HG02943 (cell line): ENCODE data around the gene OR10A5.
"Not testable (repeated sequence)": the region's sequence is repeated elsewhere in the genome, so short reads cannot be mapped to it uniquely, and the experiment has no call there.

ENCODE experiments used
- ATAC-seq: cut with Tn5 transposase; IDR thresholded peaks from one replicate; pipeline ENCODE4 v1.9.1; 2021; ENCODE audit warnings: mild to moderate bottlenecking, low read depth, moderate library complexity; ENCODE audit not compliant: unreplicated experiment

Gene OR10A5, protein sequence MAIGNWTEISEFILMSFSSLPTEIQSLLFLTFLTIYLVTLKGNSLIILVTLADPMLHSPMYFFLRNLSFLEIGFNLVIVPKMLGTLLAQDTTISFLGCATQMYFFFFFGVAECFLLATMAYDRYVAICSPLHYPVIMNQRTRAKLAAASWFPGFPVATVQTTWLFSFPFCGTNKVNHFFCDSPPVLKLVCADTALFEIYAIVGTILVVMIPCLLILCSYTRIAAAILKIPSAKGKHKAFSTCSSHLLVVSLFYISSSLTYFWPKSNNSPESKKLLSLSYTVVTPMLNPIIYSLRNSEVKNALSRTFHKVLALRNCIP

DNA sequence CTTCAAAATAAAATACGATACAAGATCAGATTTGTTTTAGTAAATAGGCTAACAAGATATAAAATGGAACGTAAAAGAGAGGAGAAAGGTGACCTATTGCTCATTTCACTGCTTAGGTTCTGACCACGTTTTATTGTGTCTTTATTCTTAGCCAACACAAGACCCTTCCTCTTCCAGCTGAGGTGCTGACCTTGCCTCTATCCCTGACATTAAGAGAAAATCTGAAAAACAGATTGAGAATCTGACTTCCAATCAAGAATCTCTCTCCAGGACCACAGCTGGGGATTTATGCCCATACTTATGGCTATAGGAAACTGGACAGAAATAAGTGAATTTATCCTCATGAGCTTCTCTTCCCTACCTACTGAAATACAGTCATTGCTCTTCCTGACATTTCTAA is at the start of gene OR10A5:
OR10A5 (plus strand) TSS at position 301 of the 400 bp plus-strand sequence; CDS start at position 301, 0 bp downstream.
- no peak for ATAC-seq

DNA sequence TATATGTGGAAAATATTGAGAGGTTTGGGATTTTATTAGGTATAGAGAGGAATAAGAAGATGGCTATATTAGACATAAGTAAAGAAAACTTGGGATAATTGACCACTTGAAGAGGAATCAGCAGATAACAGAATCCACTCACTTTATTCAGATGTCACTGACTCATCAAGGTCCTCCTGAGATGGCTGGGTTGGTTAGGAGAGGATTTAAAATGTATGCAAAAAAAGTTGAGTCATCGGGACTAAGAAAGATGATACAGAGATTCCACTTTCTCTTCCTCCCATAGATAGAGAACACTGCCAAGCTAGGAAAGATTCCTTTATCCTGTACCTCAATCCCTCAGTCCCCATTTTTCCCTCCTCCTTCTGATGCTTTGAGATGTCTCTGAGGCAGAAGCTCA is 46.1 kb upstream of the OR10A5 start, which contains the start of gene OR6A2:
OR6A2 (minus strand) TSS at position 288 of the 400 bp plus-strand sequence. CDS start 3,981 bp downstream, outside the sequence.
- no peak for ATAC-seq

DNA sequence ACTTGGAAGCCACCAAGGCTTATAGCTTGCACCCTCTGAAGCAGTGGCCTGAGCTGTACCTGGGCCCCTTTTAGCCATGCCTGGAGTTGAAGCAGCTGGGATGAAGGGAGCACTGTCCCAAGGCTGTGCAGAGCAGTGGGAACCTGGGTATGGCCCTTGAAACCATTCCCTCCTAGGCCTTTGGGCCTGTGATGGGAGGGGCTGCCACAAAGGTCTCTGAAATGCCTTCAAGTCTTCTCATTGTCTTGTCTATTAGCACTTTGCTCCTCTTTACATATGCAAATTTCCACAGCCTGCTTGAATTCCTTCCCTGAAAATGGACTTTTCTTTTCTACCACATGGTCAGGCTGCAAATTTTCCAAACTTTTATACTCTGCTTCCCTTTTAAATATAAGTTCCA is 44.4 kb upstream of the OR10A5 start:
- not testable (repeated sequence) for ATAC-seq

DNA sequence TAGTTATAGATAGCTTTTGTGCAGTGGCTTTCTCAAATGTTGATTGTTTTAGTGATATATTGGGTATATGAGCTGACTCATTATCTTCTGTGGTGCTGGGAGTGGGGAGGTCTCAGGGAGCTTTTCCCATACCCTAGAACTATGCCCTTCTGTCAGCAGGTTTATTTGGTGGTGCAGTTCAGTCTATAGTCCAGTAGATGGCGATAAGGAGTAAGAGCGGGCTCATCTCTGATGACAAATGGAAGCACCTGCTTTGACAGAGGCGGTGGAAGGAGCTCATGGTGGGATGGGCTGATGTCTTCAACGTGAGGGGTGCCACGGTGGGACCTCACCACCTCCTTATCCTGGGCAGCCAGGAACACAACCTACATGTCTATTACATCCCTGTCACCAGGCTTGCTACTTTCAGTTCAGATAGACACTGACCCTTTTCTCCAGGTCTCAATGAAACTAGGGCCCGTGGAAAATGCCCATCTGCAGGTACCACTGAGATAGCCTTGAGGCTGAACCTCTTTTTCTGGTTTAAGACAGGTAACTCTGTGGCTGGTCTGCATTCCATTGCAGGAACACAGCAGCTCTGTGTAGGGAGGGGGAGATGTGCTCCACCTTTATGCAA is 33.0 kb upstream of the OR10A5 start:
- ATAC-seq: peak; percentile 82

DNA sequence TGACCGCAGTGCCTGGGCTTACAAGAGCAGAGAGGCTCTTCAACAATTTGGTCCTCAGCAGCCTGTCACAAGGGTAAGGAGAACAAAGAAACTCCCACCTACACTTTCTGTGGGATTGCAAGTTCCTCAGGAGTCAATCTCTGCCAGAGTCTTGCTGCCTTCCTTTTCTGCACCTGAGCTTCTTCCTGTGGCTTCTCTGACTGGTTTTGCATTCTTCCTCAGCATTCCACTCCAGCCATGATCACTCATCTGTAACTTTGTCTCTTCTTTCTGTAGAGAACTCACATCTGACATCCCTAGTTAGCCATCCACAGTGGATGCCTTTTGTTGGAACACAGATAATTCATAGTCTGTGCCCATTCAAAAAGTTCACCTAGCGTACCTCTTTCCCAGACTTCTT is 31.8 kb upstream of the OR10A5 start:
- no peak for ATAC-seq

DNA sequence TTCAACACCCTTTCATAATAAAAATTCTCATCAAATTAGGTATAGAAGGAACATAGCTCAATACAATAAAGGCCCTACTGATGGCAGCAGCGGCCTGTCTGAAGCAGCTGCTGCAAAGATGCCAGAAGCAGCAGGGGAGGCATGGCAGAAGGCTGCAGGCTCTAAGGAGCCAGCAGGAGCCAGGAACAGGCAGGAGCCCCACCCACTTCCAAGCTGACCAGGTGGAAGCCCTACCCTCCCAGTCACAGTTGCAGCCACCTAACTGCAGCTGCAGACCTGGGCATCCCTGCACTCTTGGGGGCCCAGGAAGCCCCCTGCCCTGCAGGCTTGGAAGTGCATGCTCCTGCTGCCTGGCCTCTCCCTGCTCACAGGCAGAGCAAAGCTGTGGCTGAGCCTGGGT is 27.8 kb upstream of the OR10A5 start:
- no peak for ATAC-seq

DNA sequence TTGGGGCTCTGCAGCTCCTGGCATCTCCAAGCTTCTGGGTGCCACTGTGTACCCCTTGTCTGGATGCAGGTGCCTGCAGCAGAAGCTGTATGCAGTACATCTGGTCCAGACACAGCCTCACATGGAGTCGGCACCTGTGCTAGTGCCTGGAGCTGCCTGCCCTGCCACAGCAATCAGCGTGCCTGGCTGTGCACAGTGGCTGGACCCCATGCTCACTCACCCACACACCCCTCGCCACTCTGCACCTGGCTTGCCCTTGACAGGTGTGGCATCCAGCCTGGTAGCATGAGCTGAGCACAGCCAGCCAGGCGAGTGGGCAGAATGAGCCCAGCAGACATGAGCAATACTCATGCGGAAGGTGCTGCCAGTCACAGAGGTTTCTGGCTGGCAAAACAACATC is 26.5 kb upstream of the OR10A5 start:
- no peak for ATAC-seq

DNA sequence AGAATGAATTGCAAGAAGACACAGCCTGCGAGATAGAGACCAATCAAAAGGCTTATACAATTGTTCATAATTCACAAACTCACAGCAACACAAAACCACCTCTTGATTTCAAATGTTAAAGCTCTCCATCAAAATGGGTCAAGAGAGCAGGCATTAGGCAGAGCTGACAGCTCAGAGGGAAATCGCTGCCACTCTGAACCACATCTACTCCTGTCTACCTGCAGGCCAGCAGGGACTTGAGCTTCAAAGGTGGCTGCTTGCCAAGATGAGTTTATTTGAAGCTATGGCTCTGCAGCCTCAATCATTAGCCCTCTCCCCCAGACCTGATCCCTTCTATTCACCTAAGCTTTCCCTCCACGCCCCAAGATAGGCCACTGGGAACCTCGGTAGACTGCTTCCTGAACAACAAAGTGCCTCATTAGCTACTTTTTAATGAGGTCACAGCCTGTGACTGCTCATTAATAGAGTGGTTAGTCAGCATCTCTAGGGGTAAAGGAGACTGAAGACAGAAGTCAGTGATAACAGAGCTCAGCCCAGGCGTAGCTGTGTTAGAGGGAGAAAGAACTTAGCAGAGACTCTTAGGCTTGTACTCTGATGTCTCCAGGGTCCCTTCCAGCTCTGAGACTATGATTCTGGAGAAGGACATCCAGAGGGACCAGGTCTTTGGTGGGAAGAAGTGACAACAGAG is 21.2 kb upstream of the OR10A5 start:
- ATAC-seq: no peak

DNA sequence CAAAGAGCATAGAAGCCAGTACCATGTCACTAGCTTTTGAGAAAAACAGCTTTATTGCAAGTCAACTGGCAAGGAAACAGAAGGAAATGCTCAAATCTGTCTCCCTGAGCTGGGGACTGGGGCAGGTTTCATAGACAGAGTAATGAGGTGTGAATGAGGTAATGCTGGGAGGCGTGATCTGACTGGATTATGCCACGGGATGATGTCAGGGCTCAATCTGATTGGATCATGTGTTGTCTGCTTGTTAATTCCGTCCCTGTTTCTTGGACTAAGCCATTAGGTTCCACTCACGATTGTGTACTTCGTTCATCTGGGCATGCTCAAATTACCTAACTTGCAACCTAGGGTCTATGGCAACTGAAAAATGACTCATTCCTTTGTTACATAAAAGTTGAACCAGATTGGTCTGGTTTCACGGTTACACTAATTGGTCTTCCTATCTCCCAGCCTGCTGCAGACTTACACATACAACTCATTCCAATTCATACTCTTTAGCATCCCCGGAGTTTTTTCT is 20.2 kb upstream of the OR10A5 start:
- ATAC-seq: no peak

DNA sequence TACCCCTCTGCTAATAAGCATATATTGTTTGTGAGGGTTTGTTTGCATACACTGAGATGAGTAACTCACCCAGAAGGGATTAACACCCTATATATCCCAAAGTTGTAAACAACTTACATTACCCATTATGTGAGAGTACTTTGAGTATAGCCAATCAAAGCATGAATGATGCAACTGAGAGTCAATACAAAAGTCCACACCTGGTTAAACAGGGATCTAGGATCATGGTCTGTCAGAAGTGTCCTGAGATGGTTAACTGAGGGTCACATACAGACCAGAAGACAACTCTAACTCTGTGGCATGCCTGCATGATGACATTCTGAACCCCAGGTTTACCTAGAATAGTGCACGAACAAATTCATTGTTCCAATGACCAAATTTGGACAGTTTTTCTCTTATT is 17.4 kb upstream of the OR10A5 start:
- no peak for ATAC-seq

DNA sequence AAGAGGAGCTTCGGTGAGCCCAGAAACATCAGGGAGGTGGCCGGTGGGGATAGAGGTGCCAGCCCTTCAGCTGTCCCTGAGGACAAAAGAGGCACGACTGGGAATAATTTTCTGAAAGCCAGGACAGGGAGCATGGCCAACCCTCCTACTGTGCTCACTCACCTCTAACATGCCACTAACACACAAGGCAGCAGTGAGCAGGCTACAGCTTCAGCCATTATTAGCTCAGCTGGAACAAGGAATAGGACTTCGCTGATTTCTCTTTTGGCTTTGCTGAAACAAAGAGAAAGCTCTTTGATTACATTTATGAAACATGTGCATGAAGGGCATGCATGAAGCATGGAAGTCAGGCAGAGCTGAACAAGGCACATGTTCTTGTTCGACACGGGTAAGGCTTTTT is 12.1 kb upstream of the OR10A5 start:
- no peak for ATAC-seq

DNA sequence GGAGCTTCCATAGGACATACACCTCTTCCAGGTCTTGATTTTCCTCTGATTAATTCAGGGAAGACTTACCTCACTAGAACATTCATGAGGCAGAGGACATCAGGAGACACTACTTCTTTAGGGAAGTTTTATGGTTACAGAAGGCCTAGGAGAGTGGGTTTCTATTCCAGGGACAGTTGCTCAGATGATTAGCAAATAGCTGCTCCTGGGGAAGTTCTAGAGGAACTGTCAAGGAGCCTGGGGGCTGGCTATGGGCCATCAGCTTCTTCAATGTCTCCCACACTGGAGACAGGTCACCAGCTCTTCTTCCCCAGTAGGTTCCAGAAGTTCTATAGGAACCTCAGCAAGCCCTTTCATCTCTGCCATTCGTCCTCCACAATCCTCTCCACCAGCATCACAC is 11.5 kb upstream of the OR10A5 start:
- no peak for ATAC-seq

DNA sequence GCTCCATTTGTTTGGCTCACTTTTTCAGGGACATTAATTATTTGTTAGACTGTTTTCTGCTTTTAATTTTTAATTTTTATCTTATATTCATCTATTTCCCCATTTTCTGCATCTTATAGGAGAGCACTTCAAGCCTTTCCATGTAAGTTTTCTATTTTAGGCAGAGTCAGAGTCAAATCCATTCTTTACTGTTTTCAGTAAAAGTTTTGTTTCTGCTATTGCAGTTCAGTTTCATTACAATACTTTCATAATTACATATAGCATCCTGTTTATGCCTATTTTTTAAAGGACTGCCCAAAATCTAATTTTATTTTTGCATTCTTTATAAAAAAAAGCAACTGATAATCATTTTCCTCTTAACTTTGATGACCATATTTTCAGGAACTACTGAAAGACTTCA is 3.8 kb upstream of the OR10A5 start:
- ATAC-seq: no peak

DNA sequence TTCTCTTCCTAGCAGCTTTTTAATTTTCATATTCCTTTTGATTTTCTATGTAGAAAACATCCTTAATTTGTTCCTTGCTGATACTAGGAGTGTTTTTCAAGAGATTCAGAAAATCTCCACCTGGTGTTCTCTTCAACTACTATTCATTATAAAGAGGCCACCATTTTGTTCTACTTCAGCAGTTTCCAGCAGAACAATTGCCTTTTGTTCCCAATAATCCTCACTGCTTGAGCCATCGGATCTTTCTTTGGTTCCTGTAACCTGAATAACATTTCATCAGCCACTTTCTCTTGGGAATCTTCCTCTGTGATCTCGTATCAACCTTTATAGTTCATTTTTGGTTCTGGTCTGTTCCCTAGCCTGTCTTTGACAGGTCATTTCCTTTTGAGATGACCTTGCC is 1.8 kb upstream of the OR10A5 start:
- ATAC-seq: no peak

DNA sequence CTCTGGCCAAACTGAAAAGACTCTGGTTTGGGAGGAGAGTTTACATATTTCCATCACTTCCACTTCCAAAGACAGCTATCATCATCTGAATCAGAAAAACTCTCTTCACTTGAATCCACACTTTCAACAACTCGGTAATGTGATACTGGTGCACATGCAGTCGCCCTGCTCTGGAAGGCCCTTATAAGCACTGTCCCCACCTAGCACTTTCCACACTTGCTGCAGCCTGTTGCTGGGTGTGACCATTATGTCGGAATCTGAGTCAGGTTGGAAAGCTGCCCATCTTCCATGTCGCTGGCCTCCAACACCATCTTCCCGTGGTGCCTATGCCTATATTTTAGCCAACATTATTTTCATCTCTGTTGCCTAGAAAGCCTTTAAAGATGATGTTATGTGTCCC is 1.1 kb upstream of the OR10A5 start:
- ATAC-seq: no peak

DNA sequence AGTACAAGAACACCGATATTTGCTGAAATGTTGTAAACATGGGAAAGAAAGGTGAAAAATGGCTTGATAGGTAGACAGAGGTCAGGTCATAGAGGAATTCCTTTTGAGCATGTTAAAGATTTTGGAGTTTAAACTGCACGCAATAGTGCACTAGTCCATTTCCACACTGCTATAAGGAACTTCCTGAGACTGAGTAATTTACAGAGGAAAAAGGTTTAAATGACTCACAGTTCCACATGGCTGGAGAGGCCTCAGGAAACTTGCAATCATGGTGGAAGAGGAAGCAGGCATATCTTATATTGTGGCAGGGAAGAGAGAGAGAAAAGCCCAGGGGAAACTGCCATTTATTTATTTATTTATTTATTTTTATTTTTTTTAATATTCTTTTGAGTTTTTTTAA is 5.0 kb downstream of the OR10A5 start:
- no peak for ATAC-seq

DNA sequence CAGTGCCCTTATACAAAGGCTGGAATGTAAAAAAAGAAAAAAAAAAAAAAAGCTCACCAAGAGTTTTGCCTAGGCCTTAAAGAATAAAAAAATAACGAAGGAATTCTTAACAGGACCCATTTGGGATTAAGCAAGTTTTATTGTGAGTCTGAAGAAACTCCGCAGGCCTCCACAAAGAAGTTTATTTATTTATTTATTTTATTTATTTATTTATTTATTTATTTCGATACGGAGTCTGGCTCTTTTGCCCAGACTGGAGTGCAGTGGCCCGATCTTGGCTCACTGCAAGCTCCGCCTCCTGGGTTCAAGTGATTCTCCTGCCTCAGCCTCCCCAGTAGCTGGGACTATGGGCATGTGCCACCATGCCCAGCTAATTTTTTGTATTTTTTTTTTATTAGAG is 9.3 kb downstream of the OR10A5 start:
- not testable (repeated sequence) for ATAC-seq

DNA sequence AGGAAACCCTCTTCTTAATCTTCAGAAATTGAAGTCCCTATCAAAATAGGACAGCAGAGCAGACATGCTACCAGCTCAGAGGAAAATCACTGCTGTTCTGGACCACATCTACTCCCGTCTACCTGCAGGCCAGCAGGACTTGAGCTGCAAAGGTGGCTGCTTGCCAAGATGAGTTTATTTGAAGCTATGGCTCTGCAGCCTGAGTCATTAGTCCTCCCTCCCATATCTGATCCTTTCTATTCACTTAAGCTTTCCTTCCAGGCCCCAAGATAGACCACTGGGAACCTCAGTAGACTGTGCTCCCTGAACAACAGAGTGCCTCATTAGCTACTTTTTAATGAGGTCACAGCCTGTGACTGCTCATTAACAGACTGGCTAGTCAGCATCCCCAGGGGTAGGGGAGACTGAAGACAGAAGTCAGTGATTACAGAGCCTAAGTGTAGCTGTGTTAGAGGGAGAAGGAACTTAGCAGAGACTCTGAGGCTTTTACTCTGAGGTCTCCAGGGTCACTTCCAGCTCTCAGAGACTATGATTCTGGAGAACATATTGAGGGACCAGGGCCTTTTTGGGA is 10.6 kb downstream of the OR10A5 start:
- ATAC-seq: no peak

DNA sequence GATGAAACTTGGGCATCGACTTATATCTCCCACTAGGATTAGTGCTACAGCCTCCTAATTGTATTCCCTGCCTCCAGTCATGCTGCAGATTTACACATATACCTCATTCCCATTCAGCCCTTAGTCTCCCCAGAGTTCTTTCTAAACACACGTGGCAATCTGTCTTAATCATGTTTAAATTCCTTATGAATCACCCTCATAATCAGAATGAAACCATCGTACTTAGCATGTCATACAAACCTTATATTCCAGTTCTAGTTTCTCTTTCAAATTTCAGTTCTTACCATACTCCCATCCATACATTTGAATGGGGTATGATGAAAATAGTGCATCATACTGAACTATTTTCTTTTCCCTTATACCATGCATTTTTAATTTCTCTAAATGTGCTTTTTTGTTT is 11.4 kb downstream of the OR10A5 start:
- no peak for ATAC-seq

DNA sequence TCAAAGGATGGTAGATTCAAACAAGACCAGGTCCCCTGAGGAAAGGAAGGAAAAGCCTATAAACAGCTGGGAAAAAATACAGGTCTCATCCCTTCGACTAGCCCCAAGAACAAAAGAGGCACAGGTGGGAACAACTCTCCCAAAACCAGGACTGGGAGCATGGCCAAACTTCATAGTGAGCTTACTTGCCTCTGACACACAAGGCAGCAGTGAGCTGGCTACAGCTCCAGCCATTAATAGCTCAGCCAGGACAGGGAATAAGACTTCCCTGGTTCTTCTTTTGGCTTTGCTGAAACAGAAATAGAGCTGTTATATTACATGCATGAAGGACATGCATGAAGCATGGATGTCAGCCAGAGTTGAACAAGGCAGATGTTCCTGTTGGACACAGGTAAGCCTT is 17.5 kb downstream of the OR10A5 start, which contains the start of gene OR10A2:
OR10A2 (plus strand) TSS at position 97 of the 400 bp plus-strand sequence. CDS start 6,698 bp downstream, outside the sequence.
- no peak for ATAC-seq

DNA sequence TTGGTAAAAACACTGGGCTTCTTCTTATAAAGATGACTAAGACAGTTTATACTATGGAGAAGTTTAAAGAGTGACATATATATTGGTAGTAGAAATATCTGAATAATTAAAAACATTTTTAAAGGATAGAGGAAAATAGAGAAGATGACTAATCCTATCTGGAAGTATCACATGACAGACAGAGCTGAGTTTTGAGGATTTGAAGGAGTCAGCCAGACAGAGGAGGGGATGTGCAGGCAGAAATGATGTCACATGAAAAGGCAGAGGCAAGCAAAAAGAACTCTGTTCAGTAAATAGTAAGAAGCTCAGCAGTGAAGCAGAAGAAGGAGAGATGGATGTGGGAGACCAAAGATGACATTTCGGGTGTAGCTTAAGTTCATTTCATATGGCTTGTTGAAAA is 19.0 kb downstream of the OR10A5 start:
- no peak for ATAC-seq
